Stimulated activated CD8-positive, alpha-beta memory T cell treated with anti-CD3 and anti-CD28 coated beads, Interleukin-7, amount 100 ng/mL, for 4 hours (primary cell): Measurements from ENCODE around the gene TGM2.

Source experiments
- DNase-seq, 2 donors: peaks; one replicate each; pipeline ENCODE4 v3.0.0-alpha.2; 2020; ENCODE audit warnings: low read depth in 2 of 2

Gene TGM2

DNA sequence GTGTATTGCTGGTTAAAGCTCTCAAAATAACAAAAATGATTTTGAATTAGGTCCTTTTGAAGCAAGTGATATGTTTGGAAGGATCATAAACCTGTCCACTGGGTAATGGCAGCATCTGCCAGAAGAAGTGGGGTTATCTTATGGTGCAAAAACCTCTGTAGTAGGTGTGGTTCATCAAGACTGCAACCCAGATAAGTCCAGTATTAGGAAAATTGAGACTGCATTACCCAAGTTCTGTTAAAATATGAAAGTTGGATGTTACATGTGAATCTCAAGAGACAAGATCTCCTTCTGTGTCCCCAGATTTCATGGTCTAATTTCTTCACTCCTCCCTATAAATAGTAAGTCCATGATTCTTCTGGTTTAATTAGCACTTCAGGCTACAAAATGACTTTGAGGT, 72.2 kb downstream of the TGM2 start:
- no peak for DNase-seq

DNA sequence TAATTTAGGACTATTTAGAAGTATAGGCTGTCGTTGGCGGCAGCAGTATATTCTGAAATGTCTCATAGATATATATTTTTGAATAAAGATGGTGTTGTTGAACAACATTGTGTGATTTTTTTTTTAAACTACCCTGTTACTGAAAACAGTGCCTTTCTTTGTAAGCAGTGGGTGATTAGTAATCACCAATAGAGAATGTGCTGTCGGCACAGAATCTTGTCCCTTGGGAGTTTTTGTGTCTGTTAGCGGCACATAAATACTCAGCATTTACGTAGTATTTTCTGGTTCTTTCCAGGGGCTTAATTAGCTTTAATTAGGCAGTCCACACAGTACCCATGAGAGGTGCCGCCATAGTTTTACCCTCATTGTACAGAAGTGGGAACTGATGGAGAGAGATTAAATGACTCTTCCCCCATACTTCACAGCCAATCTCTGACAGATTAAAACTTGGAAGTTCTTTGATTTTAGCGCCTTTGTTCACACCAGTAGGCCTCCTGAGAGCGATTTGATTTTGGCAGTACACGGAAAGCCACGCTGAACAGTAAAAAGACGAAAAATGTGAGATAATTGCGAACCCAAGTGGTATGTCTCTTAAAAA, 72.7 kb downstream of the TGM2 start:
- DNase-seq: no peak

DNA sequence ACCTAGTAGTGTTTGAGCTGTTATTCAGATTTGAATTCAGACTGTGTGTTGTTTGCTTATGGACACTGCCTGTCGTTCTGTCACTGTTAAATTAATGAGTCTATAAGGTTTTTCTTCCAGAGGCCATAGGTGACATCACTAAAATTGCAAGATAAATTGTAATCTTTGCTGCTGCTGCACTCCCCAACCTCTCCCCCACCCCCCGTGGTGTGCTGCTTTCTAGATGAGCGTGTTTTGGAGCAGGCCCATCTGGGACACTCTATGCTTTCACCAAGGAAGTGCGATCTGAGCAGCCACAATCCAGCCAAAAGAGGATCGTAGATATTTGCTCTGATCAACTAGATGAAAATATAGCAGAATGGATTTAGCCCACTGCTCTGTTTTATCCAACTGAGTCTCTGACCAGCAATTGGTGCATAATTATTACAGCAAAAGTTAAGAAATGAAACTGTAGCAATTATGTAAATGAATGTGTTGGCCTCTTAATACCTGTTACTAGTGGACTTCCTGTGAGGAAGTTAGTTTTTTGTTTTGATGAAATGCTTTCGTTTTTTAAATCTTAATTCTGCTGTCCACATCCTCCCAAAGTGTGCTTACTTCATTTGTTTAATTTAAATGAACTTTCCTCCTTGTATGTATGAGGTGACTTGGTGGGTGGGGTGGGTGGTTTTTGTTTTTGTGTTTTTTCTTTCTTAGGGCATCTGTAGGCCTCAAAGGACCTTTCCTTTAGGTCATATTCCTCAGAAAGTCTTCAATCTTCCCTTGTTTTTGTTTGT, 73.4 kb downstream of the TGM2 start:
- DNase-seq: no peak

DNA sequence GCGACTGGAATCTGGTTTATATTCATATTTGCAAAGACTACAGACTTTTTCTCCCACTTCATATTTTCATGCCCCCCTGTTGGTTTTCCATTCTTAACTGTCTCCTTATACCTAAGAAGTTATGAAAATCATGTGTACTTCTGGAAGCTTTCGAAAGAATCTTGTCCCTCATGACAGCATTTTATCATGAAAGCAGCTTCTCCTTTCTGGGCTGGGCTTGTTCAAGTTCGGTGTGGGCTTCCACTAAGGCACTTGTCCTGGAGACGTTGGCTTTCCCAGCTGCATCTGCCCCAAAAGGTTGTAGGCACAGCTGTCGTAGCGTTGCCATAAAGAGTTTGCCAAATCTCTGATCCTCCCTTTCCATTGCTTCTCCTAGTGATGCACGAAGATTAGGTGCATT, 75.0 kb downstream of the TGM2 start:
- DNase-seq: no peak

DNA sequence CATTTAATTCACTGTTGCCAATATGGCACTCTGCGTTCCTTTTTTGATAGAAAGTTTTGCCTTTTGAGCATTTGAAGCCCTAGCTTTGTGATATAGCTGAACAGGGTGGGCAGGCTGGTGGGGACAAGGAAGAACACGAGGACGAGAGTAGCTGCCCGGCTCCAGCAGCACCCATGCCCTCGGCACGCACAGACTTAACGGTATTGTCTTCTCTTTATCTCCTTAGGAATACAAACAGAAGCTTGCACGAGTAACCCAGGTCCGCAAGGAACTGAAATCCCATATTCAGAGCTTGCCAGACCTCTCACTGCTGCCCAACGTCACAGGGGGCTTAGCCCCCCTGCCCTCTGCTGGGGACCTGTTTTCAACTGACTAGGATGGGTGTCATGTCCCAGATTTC, 75.6 kb downstream of the TGM2 start:
- DNase-seq: no peak

DNA sequence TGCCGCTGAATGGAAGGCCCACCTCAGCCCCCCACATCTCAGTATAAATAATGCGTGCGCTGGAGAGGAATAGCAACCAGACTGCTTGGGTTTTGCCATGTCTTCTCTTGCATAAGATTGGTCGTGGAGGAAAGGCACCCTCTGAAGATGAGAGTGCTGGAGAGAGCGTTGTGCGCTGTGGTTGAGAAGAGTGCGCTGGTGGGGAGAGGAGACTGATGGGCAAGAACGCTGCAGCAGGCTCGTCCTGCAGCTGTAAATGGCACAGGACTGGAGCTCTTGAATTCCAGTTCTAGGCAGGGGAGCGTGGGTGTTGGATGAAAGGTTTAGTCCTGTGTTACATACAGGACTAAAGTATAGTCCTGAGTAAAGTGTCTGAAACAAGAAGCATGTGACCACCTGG, 80.0 kb downstream of the TGM2 start:
- no peak for DNase-seq

DNA sequence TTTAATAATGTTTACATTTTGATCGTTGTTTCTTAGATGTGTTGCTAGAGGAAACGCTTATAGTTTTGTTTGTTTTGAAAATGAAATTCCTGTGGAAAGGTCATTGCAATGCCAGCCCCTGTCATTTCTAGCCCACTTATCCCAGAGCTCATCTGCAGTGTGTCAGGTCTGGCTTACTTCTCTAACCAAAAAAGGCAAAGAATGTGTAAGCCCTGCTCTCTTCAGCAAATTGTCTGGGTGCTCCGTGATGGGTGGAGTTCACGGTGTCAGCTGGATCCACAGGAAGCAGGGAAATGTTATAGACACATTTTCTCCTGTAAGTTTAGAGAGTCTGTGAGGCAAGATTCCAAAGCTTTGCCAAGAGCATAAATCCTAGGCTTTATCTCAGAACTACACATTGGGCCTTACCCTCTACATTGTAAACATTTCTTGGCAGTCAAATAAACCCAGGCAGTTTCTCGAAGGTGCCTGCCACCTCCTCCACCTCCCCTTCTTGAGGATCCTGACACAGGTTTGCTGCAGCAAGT, 80.6 kb downstream of the TGM2 start:
- no peak for DNase-seq

DNA sequence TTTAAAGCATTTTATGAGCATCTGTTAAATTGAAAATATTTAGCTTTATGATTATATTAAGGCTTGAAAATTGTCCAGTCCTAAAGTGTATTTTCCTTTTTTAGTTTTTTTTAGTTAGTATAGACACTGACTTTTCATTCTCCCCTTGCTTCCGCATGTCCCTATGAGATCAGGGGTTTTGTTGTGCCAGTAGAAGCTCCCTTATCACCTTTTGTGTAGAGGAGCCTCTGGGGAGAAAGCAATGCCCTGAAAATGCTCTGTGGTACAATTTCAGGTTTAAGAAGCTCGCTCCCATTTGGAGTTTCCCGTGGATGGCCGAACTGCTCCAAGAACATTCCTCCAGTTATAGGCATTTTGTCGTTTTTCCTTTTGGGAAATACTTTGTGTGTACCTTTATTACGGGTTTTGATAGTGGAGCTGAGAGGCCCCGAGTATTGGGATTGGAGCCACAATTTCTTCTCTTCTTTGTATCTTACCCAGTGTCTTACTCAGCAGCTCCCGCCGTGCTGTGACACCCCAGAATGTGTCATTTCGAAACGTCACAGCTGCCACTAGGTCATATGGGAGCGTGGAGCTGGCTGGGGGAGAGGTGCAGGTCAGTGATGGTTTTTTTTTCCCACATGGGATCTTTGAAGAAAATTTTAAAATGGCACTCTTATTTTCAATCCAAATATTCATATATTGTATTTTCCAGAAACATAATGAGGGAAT, 81.6 kb downstream of the TGM2 start:
- DNase-seq: no peak

DNA sequence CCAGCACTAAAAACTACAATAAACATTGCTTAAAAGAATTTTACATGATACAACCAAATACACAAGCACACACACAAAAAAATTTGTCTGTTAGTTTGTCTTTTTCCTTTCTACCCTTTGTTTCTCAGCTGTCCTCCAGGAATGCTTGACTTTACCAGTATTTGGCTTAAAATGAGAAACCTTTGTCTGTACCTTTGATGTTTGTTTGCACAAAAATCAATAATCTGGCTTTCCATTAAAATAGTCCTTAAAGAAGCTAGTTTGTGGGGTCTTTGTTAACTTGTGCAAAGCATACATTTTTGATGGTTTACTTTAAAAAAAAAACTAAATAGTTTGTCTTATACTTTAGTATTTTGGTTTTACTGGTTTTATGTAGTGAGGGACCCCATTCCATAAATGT, 82.2 kb downstream of the TGM2 start:
- DNase-seq: no peak

DNA sequence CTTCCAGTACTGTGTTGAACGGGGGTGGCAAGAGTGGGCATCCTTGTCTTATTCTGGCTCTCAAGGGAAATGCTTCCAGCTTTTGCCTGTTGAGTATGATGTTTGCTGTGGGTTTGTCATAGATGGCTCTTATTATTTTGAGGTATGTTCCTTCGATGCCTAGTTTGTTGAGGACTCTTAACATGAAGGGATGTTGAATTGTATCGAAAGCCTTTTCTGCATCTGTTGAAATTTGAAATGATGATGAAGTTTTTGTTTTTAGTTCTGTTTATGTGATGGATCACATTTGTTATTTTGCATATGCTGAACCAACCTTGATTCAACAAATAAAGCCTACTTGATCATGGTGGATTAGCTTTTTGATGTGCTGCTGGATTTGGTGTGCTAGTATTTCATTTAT, 83.5 kb downstream of the TGM2 start:
- no peak for DNase-seq

DNA sequence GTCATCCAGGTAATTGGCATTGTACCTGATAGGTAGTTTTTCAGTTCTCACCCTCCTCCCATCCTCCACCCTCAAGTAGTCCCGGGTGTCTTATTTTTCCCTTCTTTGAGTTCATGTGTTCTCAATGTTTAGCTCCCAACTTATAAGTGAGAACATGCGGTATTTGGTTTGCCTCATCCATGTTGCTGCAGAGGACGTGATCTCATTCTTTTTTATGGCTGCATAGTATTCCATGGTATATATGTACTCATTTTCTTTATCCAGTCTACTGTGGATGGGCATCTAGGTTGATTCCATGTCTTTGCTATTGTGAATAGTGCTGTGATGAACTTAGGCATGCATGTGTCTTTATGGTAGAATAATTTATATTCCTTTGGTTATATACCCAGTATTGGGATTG, 85.7 kb downstream of the TGM2 start:
- no peak for DNase-seq

DNA sequence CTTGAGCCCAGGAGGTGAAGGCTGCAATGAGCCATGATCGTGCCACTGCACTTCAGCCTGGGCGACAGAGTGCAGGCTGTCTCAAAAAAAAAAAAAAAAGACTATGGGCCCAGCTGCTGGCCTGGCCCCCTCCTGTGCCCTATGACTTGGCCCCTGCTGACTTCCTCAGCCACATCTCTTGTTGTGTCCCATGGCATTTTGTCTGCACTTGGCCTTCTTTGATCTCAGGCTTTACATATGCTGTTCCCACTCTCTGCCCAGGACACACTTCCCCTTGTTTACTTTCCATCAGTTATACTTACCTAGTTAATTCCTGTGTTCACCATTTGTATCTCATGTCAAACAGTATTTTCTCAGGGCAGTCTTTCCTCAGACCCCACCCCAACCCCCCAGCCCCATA, 87.0 kb downstream of the TGM2 start:
- DNase-seq: no peak
